HFFc6 (cell line): ENCODE data around the gene WBP11. TPM values are rescaled to one million over a fixed set of nuclear protein-coding genes. Genes with fewer than 3 reads are reported as not detected.
"Not testable (repeated sequence)": the region's sequence is repeated elsewhere in the genome, so short reads cannot be mapped to it uniquely, and the experiment has no call there.

Experiments
- DNase-seq: peaks from one replicate; pipeline ENCODE4 v3.0.0-alpha.2; 2018
- H3K27ac Mint-ChIP-seq: 2 replicates; pipeline ENCODE4 v1.8.0; 2020; ENCODE audit warnings: mild to moderate bottlenecking, mixed read lengths
- H3K27me3 Mint-ChIP-seq: 2 replicates; pipeline ENCODE4 v1.8.0; 2021; ENCODE audit warnings: mild to moderate bottlenecking, moderate library complexity, mixed read lengths; ENCODE audit not compliant: insufficient read depth
- H3K36me3 Mint-ChIP-seq: 2 replicates; pipeline ENCODE4 v1.8.0; 2021; ENCODE audit warnings: low read depth, mixed read lengths
- H3K4me1 Mint-ChIP-seq: 2 replicates; pipeline ENCODE4 v1.8.0; 2020; ENCODE audit warnings: low read depth, mixed read lengths
- H3K4me3 Mint-ChIP-seq: 2 replicates; pipeline ENCODE4 v1.8.0; 2020; ENCODE audit warnings: mild to moderate bottlenecking, moderate library complexity, mixed read lengths
- H3K9me3 Mint-ChIP-seq: 2 replicates; pipeline ENCODE4 v1.8.0; 2020; ENCODE audit warnings: mild to moderate bottlenecking, mixed read lengths
- CTCF ChIP-seq: fragments of 200-600 bp; sonication (generic); IDR thresholded peaks from 2 replicates; pipeline ENCODE4 v1.5.0; 2021; ENCODE audit warnings: antibody characterized with exemption, mild to moderate bottlenecking
- total RNA-seq, 6 experiments: library from RNA; stranded (reverse); fragmentation: NEBNext Ultra II Directional; extraction: Animal tissue kit (Norgen Biotek cat#: 25700); gene quantifications; 2 replicates in 1 of 6; 3 replicates in 5 of 6; pipeline ENCODE4 v1.2.3, GENCODE V29; 2021

The WBP11 gene
- total RNA-seq, 6 experiments from 2014 or later = 50.5 to 69.0 (median 60.8) TPM

DNA sequence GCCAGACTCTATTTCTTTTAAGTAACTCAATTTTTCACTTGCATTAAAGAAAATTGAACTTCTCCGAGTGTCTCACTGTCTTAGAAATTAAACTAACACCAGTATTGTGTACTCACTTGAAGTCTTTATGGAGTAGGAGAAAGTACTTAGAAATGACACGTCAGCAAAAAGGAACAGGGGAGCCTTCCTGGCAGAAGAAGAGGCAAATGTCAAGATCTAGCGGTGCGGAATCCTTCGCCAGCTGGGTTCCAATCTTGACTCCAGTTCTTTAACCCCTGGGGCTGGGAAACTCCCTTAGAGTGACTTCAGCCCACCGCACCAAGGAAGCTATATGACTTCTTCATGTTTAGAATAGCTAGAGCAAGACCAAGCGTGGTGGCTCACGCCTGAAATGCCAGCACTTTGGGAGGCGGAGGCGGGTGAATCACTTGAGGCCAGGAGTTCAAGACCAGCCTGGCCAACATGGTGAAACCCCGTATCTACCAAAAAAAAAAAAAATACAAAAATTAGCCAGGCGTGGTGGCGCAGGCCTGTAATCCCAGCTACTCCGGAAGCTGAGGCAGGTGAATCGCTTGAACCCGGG lies 34.4 kb downstream of the WBP11 start:
- H3K27ac Mint-ChIP-seq = peak overlapping the region; percentile 95
- peak overlapping the region; percentile 93 for H3K4me3 Mint-ChIP-seq
- H3K9me3 Mint-ChIP-seq = peaks cover 9% of the 10 kb centered on the region
- peaks cover 30% of the 10 kb centered on the region for H3K36me3 Mint-ChIP-seq
- no peak for DNase-seq
- H3K4me1 Mint-ChIP-seq = peaks cover 30% of the 10 kb centered on the region
- peaks cover 9% of the 10 kb centered on the region for H3K27me3 Mint-ChIP-seq
- TF ChIP-seq CTCF = no peak

- Mint-ChIP-seq H3K27me3 (peaks cover 8% of the 10 kb centered on the region), H3K9me3 (peaks cover 5% of the 10 kb centered on the region; the same call in 1 of the 2 replicates), H3K4me3 (peak overlapping the region; percentile 93; the same call in 1 of the 2 replicates), H3K36me3 (peaks cover 28% of the 10 kb centered on the region), H3K4me1 (peaks cover 30% of the 10 kb centered on the region), H3K27ac (peak overlapping the region; percentile 33; the same call in 1 of the 2 replicates)
- no peak for DNase-seq
- TF ChIP-seq CTCF = no peak
Observed at GRCh38 chr12:14767617-14768016, 35.7 kb downstream of the WBP11 start.

DNA sequence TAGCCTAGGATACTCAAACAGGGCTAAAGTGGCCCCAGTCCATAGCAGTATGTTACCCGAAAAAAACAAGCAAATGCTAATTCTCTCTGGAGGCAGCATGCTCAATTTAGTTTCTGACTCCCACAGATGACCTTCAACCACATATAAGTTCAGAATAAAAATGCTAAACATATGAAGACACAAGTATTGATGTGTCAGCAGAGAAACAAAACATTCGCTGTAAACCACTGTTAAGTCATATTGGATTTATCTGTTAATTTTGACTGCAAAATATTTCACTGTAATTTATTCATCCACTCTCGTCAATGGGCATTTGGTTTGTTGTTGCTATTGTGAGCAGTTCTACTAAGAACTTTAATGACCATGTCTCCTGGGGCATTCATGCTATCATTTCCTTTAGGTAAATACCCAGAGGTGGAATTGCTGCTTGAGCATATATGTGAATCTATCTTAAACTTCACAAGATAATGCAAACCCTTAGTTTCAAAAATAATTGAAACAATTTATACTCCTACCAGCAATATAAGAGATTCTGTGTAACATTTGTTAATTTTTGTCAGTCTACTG lies 36.5 kb downstream of the WBP11 start:
- DNase-seq = no peak
- Mint-ChIP-seq H3K36me3 (peaks cover 31% of the 10 kb centered on the region), H3K4me3 (no peak overlapping the region), H3K27ac (no peak overlapping the region), H3K4me1 (peaks cover 24% of the 10 kb centered on the region), H3K27me3 (peaks cover 8% of the 10 kb centered on the region), H3K9me3 (peaks cover 5% of the 10 kb centered on the region; the same call in 1 of the 2 replicates)
- no peak for TF ChIP-seq CTCF

DNA sequence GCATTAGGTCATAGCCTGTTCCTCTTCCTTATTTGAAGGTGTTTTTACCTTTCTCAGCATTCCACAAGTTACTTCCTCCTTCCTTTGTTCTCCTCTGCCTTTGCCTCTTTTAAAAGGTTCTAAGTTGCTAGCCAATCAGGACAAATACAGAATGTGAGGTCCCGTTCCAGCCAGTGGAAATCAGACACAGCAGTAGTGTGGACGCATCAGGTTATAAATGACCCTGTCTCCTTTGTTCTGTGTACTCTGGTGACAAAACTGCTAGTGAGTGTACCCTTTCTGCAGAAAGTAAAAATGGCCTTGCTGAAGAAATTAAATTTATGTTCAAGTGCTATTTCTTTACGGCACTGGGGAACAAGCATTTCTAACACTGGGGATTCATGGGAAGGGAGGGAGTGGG lies 37.3 kb downstream of the WBP11 start:
- not testable (repeated sequence) for DNase-seq, H3K27ac Mint-ChIP-seq
- H3K36me3 Mint-ChIP-seq = peaks cover 38% of the 10 kb centered on the region

DNA sequence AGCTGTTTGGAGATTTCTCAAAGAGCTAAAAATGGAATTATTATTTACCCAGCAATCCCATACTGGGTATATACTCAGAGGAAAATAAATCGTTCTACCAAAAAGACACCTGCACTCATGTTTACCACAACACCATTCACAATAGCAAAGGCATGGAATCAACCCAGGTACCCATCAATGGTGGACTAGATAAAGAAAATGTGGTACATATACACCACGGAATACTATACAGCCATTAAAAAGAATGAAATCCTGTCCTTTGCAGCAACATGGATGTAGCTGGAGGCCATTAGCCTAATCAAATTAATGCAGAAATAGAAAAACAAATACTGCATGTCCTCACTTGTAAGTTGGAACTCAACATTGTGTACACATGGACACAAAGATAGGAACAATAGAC lies 37.9 kb downstream of the WBP11 start:
- peaks cover 4% of the 10 kb centered on the region for H3K27me3 Mint-ChIP-seq
- peaks cover 5% of the 10 kb centered on the region; the same call in 1 of the 2 replicates for H3K9me3 Mint-ChIP-seq
- no peak for TF ChIP-seq CTCF
- peaks cover 42% of the 10 kb centered on the region for H3K36me3 Mint-ChIP-seq
- H3K4me1 Mint-ChIP-seq = peaks cover 17% of the 10 kb centered on the region
- no peak overlapping the region for H3K27ac Mint-ChIP-seq
- no peak for DNase-seq
- no peak overlapping the region for H3K4me3 Mint-ChIP-seq

More for the DNA sequence above, 37.3 kb downstream of the WBP11 start:
- H3K27me3 Mint-ChIP-seq, H3K9me3 Mint-ChIP-seq, H3K4me3 Mint-ChIP-seq: not testable (repeated sequence)
- peaks cover 17% of the 10 kb centered on the region for H3K4me1 Mint-ChIP-seq

DNA sequence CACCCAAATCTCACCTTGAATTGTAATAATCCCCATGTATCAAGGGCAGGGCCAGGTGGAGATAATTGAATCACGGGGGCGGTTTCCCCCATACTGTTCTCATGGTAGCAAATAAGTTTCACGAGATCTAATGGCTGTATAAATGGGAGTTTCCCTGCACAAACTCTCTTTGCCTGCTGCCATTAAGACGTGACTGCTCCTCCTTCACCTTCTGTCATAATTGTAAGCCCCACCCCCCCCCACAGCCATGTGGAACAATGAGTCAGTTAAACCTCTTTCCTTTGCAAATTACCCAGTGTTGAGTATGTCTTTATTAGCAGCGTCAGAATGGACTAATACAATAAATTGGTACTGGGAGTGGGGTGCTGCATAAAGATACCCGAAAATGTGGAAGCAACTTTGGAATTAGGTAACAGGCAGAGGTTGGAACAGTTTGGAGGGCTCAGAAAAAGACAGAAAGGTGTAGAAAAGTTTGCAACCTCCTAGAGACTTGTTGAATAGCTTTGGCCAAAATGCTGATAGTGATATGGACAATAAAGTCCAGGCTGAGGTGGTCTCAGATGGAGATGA lies 43.5 kb downstream of the WBP11 start:
- not testable (repeated sequence) for DNase-seq, H3K27ac Mint-ChIP-seq

More for the DNA sequence above, 43.5 kb downstream of the WBP11 start:
- Mint-ChIP-seq H3K36me3 (peaks cover 23% of the 10 kb centered on the region), H3K4me1 (peaks cover 19% of the 10 kb centered on the region)
- H3K27me3 Mint-ChIP-seq, H3K9me3 Mint-ChIP-seq, H3K4me3 Mint-ChIP-seq: not testable (repeated sequence)
